ENCODE measurements around the gene TTC9. TPM values are rescaled to one million over a fixed set of nuclear protein-coding genes. Genes with fewer than 3 reads are reported as not detected.
A peak's percentile ranks its signal among the peaks of the same experiment; 100 is the strongest.

The TTC9 gene
- total RNA-seq, 1 donor from 2014 or later, result 4.0 TPM

GRCh38 chr14:70714055-70714550 is 72.4 kb downstream of the TTC9 start:
- DNase-seq (ENCODE audit: low read depth), result peak; percentile 53

- no peak for DNase-seq (ENCODE audit: low read depth)
These were observed 74.8 kb downstream of the TTC9 start for GRCh38 chr14:70716483-70716882.

DNA sequence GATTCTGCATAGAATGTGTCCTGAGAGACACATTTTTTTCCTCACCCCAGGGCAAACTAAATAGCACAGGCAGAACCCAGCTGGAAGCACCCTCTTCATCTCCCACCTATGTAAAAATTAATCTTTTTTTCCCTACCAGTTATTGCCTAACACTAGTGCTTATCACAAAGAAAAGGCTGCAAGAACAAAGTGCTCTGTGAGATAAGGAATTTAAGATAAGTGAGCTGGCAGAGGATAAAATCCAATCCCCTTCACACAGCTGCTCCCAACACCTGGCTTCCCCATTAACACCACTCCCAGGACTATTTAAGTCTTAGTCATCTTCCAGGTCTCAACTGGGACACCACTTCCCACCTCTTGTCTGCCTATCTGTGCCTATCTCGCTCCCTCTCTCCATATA is 75.2 kb downstream of the TTC9 start:
- DNase-seq (ENCODE audit: low read depth), result no peak

DNA sequence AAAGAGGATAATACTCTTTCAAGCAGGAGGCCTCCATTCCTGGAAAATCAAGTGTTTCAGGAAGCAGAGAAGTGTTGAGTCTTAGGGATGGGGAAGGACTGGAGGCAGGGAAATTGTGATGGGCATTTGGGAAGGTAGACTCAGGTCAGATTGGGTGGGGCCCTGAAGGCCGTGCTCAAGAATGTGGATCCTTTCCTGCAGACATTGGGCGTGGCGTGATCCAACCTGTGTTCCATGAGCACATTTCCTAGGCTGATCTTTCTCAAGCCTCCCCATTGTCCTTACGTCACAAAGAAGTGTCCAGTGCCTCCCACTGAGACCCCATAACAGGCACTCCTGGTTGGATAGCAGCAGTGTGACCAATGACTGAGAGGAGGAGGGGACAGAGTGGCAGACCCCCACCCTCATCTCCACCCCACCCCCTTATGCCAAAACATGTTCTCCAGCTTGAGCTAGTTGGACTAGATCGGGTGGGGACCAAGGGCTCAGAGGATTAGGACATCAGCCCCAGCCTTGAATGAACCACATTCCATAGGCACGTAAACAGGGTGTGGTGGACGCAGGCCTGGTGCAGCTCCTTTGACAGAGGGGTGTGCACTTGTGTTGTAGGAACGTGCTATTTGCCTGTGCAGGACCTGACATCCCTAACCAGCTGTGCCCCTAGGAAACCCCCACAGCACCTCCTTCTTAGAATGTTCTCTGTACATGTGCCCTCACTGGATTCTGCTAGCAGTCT is 76.8 kb downstream of the TTC9 start:
- DNase-seq (ENCODE audit: low read depth), result no peak

GRCh38 chr14:70721542-70721941 is 79.8 kb downstream of the TTC9 start:
- peak; percentile 70 for DNase-seq (ENCODE audit: low read depth)

DNA sequence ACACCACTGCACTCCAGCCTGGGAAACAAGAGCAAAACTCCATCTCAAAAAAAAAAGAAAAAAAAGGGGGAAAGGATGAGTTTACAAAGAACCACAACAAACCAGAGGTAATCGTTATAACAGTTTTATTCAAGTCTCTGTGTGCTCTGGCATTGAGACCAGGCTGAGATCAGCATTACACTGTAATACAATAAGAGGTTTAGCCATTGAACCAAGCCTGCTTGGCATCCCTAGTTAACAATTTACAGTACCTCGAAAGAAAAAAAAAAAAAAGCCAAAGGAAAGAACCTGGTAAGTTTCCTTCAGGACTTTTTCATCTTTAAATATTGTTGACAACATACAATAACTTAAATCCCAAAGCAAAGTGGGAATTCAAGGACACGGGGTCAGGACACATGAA is 80.7 kb downstream of the TTC9 start:
- DNase-seq (ENCODE audit: low read depth), result peak; percentile 82

GRCh38 chr14:70723276-70723675 is 81.6 kb downstream of the TTC9 start:
- DNase-seq (ENCODE audit: low read depth), result no peak

DNA sequence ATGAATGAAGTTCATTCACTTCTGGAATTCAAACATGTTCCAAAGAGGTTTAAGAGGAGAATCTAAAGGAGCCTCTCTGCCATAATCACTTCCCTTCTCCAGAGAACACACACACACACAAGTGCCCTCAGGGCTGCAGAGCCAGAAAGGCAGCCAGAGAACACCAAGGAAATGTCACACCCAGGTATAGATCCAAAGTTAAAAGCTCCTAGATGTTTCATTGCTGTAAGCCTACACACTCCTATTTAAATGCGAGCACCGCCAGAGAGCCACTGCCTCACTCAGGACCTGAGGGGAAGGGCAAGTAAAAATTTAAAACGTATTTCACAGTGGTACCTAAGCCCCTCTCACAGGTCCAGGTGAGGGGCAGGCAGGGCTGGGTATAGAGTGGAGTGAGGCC is 82.4 kb downstream of the TTC9 start:
- no peak for DNase-seq (ENCODE audit: low read depth)

GRCh38 chr14:70724944-70725343 is 83.2 kb downstream of the TTC9 start:
- no peak for DNase-seq (ENCODE audit: low read depth)

Other genes with a start within 250 kb of the TTC9 start
- gene SYNJ2BP, start 224.8 kb upstream of the TTC9 start, total RNA-seq, result 16.1 and 31.3 TPM in 2 replicates
- 1.7 TPM in 2 replicates for gene ADAM21, start 189.7 kb upstream of the TTC9 start, total RNA-seq
- 0.87 and 2.4 TPM in 2 replicates for gene ADAM20, start 106.9 kb upstream of the TTC9 start, total RNA-seq
- 36.1 and 37.8 TPM in 2 replicates for gene MED6, start 41.3 kb upstream of the TTC9 start, total RNA-seq
- gene MAP3K9, start 167.6 kb downstream of the TTC9 start, total RNA-seq, result 14.4 and 19.7 TPM in 2 replicates